Measurements from ENCODE around the gene EGLN2.
"Not testable (repeated sequence)": the region's sequence is repeated elsewhere in the genome, so short reads cannot be mapped to it uniquely, and the experiment has no call there.

Gene EGLN2

DNA sequence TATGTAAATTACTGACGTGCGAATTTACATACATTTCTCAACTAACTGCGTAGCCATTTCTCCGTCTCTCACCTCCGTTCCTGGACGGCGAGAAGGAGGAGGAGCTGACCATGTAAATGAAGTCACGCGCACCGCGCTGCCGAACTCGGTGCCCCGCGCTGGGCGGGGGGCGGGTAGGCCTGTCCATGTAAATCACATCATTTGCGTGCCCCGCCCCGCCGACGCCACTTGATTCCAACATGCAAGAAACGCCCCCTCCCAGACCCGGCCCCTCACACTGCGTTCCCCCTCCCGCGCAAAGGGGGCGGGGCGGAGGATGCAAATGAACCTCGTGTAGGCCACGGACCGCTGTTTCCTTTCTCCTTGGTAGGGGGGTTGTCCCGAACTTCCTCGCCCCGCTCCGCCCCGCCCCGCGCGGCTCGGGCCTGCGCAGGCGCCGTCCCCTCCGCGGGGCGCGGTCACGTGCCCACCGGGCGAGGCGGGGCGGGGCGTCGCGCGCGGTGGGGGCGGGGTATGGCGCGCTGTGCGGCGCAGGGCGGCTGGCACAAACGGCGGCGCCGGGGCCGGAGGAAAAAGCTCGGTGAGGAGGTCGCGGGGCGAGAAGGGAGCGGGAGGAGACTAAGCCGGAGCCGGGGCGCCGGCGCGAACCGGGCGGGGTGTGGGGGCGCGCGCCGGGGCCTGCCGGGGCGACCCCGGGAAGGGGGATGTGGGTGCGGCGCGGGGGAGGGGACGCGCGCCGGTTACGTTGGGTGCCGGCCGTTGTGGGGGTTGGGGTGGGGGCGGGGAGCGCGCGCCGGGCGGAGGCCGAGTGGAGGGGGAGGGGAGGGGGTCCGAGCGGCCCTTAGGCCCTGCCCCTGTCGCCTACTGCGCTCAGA, at the start of gene EGLN2:
TSS of gene EGLN2 (plus strand) at position 509 of the 875 bp plus-strand sequence. CDS start 1,382 bp downstream, outside the sequence.
- DNase-seq (ENCODE audit: low read depth): peak; percentile 100

DNA sequence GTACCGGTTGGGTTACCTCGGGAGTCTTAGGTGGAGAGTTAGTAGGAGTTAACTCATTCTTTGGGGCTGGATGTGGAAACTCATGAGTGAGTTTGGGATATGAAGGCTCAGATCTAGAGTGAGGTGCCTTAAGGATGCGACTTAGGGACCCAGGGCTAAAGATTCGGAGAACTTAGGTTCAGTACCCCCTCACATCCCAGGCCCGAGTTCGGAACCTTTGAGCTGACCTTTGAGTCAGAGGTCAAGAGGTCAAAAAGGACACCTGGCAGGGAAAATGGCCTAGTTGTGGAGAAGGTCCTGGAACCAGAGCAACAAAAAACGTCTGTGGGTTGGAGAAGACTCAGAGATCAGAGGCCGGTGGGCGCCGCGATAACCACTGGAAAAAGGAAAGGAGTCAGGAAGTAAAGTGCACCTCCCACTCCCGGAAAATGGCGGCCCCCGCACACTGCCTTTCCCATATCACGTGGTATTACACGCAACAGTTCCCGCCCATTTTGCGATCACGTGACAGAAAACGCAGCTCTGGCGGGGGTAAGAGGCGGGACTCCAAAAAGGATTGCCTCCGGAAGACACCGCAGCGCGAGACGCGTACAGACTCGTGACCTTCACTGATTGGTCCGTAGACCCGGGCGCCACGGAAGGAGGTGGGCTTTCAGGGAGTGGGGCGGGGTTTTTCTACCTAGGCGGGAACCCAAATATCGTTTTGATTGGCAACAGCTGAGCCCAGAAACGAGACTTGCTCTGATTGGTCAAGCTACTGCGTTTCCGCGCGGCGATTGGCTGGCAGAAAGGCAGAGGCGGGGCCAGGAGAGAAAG, 48.7 kb upstream of the EGLN2 start, which contains the start of gene ACTMAP:
TSS of gene ACTMAP (minus strand) at position 420 of the 816 bp plus-strand sequence. CDS start 674 bp downstream, outside the sequence.
- peak; percentile 99 for DNase-seq (ENCODE audit: low read depth)

DNA sequence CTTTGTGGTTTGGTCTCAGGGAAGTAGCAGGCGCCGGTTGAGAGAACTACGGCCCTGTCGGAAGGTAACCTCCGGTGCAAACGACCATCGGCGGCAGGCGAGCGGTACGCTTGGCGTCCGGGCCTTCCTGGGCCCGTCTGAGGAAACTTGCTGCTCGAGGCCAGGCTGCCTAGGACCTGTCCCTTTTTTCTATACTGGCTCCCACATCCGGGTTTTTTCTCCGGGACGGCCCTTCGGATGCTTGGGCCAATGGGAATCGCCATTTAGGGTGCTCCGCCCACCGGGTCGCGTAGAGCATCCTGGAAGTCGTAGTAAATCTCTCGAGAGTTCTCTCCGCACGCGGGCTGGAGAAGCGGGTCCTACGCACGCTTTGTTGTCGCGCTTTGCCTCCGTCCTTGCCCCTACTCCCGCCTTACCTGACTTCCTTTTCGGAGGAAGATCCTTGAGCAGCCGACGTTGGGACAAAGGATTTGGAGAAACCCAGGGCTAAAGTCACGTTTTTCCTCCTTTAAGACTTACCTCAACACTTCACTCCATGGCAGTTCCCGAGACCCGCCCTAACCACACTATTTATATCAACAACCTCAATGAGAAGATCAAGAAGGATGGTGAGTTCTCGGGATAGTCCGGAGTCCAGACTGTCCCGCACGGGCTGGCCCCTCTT, 48.0 kb upstream of the EGLN2 start, which contains the start of gene SNRPA:
TSS of gene SNRPA (plus strand) at position 330 of the 664 bp plus-strand sequence. CDS start at position 536, 206 bp downstream.
- DNase-seq (ENCODE audit: low read depth): peak; percentile 87

DNA sequence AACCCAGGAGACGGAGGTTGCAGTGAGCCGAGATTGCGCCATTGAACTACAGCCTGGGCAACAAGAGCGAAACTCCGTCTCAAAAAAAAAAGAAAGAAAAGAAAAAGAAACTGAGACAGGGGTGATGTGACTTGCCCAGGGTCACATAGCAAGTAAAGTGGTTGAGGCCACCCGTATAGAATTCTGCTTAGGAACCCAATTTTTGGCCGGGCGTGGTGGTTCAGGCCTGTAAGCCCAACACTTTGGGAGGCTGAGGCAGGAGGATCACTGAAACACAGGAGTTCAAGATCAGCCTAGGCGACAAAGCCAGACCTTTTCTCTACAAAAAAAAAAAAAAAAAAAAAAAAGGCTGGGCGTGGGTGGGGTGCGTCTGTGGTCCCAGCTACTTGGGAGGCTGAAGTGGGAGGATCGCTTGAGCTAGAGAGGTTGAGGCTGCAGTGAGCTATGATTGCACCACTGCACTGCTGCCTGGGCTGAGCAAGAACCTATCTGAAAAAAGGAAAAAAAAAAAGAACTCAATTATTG, 46.7 kb upstream of the EGLN2 start:
- DNase-seq (ENCODE audit: low read depth): no peak

DNA sequence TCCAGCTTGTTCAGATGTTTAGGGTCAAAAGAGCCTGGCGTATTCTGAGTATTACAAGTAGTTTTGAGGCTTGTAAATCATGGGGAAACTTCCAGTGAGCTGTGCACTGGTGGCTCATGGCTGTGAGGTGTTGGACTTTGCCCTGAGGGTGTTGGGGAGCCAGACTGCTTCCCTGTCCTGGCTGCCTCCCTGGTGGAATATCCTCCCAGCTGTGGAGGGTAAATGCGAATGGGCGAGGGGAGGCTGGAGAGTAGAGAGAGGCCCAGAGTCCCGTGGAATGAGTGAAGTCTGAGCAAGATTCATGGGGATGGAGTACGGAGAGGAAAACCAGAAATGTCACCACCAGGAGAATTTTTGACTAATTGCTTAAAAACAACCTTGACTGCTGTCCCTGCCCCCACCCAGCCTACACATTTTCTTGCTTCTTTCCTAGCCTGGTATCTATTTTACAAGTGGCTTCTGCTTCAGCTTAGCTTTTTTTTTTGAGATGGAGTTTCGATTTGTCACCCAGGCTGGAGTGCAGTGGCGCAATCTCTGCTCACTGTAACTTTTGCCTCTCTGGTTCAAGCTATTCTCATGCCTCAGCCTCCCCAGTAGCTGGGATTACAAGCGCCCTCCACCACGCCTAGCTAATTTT, 44.3 kb upstream of the EGLN2 start:
- DNase-seq (ENCODE audit: low read depth): no peak

DNA sequence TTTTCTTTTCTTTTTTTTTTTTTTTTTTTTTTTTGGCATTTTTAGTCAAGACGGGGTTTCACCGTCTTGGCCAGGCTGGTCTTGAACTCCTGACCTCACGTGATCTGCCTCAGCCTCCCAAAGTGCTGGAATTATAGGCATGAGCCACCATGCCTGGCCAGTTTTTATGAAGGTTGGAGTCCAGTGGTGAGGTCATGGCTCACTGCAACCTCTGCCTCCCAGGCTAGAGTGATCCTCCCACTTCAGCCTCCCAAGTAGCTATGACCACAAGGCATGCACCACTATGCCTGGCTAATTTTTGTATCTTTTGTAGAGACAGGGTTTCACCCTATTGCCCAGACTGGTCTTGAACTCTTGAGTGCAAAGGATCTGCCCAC, 43.8 kb upstream of the EGLN2 start:
- no peak for DNase-seq (ENCODE audit: low read depth)

DNA sequence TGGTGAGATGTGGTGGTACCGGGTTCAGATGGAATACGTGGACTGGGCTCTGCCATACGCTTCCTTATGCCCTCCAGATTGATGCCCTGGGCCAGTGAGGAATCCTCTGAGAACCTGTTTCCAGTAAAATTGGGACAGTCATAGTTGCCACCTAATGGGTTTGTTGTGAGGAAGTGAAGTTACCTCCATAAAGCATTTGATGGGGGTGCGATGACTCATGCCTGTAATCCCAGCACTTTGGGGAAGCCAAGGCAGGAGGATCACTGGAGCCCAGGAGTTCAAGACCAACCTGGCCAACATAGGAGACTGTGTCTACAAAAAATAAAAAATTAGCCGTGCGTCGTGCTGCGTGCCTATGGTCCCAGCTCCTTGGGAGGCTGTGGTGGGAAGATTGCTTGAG, 43.2 kb upstream of the EGLN2 start:
- no peak for DNase-seq (ENCODE audit: low read depth)

DNA sequence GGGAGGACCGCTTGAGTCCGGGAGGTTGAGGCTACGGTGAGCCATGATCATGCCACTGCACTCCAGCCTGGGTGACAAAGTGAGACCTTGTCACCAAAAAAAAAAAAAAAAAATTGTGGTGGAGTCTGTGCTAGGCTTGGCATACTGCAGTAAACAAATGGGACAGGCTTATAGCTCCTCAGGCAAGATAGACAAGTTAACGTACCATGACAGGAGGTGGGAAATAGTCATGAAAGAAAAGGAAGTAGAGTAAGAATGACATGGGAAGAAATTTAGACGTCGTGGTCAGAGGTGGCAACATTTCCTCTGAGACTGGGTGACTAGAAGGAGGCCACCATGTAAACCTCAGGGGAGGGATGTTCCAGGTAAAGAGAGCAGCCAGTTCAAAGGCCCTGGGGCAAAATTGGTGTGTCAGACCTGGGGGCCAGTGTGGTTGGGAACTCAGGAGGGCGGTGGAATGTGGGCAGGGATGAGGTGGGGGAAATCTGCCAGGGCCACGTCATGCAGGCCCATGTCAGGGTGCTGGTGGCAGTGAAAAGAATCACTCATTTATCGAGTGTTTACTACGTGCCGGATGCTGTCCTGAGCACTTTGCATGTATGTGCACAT, 42.4 kb upstream of the EGLN2 start:
- no peak for DNase-seq (ENCODE audit: low read depth)

DNA sequence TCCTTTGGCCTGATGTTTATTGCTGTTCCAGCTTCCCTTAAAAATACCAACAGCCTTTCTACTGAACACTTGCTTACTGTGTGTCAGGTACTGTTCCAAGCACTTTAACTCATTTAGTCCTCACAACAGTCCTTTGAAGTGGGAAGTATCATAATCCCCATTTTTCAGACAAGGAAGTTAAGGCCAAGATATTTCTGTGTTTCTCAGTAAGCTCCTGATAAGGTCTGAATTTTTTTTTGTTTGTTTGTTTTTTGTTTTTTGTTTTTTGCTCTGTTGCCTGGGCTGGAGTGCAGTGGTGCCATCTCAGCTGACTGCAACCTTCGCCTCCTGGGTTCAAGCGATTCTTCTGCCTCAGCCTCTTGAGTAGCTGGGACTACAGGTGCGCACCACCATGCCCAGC, 40.5 kb upstream of the EGLN2 start:
- DNase-seq (ENCODE audit: low read depth): no peak

DNA sequence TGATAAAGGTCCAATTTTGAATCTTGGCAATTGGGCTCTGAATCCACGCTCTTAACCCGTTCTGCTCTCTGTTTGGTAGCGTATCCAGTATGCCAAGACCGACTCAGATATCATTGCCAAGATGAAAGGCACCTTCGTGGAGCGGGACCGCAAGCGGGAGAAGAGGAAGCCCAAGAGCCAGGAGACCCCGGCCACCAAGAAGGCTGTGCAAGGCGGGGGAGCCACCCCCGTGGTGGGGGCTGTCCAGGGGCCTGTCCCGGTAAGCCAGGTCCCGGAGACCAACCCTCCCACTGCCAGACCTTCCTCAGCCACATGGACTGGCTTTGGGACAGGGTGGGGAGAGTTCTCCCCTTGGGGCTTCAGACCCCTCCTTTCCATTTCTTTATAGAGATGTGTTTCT, 39.6 kb upstream of the EGLN2 start:
- no peak for DNase-seq (ENCODE audit: low read depth)

DNA sequence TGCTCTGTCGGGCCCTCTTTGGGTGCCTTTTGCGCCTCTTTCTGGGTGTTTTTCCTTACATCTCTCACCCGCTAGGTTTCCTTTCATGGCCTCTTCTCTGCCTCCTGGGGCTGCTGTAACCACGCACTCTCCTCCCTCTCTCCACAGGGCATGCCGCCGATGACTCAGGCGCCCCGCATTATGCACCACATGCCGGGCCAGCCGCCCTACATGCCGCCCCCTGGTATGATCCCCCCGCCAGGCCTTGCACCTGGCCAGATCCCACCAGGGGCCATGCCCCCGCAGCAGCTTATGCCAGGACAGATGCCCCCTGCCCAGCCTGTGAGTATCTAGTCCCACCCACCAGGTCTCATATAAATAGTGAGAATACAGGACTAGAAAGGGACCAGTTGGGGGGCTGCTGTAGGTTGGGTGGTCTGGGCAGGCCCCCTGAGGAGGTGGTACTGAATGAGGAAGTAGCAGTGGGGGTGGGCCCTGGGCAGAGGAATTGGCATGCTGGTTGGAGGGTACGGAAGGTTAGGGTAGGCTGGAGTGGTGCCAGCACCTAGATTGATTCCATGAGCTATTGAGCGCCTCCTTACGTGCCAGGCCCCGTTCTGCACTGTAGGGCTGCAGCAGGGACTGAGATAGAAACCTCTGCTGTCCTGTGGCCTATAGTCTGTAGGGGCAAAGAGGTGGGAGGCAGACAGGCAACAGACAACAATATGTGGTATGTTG, 36.1 kb upstream of the EGLN2 start:
- no peak for DNase-seq (ENCODE audit: low read depth)

DNA sequence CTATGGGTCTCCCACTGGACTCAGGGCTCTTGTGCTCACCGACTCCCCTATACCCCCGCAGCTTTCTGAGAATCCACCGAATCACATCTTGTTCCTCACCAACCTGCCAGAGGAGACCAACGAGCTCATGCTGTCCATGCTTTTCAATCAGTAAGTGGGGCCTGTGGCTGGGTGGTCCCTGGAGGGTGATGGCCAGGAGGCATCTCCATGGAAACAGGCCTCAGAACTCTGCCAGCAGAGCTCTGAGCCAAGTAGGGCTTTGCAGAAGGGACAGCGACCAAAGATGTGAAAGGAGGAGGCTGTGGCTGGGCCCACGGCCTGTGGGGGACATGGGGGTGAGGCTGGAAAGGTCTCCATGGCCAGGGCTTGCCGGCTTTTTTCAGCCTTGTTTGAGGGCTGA, 35.5 kb upstream of the EGLN2 start:
- DNase-seq (ENCODE audit: low read depth): no peak

DNA sequence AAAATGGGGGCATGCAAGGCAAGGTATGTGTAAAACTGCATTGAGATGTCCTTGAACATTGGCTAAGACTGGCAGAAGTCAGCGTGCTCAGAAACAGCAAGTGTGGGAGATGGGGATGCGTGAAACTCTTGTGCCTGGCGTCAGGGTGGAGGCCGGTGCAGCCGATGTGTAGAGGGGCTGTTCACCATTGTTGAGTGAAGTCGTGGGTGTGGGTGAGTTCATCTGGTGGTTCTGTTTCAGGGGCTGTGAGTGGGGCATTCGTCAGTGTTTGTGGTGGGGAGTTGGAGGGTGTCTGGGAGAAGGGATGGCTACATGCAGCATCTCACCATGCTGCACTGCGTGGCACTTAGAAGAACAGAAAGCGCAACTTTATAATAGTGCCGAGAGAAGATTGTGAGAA, 35.0 kb upstream of the EGLN2 start:
- DNase-seq (ENCODE audit: low read depth): no peak

DNA sequence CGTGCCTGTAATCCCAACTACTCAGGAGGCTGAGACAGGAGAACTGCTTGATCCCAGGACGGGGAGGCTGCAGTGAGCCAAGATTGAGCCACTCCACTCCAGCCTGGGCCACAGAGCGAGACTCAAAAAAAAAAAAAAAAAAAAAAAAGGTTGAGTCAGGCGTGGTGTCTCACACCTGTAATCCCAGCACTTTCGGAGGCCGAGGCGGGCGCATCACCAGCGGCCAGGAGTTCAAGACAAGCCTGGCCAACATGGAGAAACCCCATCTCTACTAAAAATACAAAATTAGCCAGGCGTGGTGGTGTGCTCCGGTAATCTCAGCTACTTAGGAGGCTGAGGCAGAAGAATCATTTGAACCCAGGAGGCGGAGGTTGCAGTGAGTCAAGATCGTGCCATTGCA, 32.6 kb upstream of the EGLN2 start:
- not testable (repeated sequence) for DNase-seq (ENCODE audit: low read depth)

DNA sequence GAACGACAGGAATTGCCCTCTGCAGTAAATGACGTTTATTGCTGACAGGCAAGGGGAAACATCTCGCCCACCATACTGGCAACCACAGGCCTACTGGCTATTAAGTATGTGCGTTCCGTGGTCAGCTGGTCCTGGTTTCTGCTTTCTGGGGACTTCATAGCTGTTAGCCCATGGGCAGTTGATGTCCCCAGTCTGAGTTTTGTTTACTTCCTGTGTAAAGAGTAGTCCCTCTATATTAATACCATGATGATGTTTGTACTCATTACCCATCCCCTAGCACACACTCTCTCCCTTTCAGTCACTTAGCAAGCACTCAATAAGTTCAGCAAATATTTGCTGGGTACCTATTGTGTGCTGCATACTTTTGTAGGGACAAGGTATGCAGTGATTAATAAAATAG, 30.1 kb upstream of the EGLN2 start:
- DNase-seq (ENCODE audit: low read depth): no peak

DNA sequence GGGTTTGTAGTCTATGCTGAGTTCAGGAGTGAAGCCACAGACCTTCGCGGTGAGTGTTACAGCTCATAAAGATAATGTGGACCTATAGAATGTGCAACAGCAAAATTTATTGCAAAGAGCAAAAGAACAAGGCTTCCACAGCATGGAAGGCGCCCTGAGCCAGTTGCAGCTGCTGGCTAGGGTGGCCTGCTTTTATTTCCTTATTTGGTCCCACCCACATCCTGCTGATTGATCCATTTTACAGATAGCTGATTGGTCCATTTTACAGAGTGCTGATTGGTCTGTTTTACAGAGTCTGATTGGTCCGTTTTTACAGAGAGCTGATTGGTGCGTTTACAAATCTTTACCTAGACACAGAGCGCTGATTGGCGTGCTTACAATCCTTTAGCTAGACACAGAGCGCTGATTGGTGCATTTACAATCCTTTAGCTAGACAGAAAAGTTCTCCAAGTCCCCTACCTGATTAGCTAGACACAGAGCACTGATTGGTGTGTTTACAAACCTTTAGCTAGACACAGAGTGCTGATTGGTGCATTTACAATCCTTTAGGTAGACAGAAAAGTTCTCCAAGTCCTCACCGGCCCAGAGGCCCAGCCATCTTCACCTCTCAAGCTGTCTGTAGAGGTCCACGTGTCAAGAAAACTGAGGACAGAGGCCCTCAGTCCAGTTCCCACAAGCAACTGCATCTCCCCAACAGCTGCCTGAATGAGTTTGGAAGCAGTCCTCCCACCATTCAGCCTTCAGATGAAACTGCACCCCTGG, 27.7 kb upstream of the EGLN2 start:
- DNase-seq (ENCODE audit: low read depth): not testable (repeated sequence)

DNA sequence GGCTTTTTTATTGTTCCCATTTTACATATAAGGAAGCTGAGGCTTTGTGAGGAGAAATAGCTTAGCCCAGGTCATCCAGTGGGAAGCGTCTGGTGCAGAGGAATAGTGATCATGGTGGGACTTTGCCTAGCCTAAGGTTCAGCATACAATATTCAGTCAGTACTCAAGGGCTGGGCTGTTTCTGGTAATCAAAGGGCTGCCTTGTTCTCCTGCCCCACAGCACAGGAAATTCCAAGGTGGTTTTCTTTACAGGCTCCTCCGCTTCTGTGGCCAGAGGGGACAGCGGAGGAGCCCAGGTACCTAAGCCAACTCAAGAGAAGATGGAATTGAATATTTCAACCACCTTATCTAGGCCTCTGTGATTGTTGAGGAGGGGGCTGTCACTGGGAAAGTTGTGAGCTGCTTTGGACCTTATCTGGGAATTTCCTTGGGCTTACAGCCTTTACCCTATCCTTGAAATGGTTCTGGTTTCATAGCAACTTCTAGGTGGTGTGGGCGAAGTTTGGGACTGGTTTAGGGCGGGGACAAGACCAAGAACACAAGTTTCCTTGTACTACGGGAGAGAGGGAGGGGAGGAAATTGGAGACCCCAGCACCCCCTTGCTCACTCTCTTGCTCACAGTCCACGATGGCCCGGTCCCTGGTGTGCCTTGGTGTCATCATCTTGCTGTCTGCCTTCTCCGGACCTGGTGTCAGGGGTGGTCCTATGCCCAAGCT, 23.9 kb upstream of the EGLN2 start, which contains the start of gene MIA:
TSS of gene MIA (plus strand) at position 606 of the 716 bp plus-strand sequence. CDS start at position 628, 22 bp downstream.
- DNase-seq (ENCODE audit: low read depth): no peak

DNA sequence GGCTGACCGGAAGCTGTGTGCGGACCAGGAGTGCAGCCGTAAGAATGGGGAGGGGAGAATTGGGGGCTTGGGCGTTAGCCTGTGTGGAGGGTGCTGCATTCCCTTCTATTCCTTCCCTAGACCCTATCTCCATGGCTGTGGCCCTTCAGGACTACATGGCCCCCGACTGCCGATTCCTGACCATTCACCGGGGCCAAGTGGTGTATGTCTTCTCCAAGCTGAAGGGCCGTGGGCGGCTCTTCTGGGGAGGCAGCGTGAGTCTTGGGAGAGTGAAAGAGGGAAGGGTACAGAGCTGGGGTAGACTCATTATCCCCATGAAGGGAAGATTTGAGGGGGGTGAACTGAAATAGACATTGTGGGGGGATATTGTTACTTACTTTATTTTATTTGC, 23.4 kb upstream of the EGLN2 start:
- DNase-seq (ENCODE audit: low read depth): no peak

DNA sequence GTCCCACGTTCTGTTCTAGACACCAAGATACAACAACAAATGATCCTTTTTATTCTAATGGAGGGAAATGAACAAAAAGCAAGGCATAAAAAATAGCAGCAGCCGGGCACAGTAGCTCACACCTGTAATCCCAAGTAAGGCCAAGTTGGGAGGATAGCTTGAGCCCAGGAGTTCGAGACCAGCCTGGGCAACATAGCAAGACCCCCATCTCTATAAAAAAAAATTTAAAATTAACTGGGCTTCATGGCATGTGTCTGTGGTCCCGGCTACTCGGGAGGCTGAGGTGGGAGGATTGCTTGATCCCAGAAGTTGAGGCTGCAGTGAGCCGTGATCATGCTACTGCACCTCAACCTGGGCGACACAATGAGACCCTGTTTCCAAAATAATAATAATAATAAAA, 22.6 kb upstream of the EGLN2 start:
- no peak for DNase-seq (ENCODE audit: low read depth)
